ENCODE data around the gene IL17REL. TPM values are rescaled to one million over a fixed set of nuclear protein-coding genes. Genes with fewer than 3 reads are reported as not detected.

The IL17REL gene
- total RNA-seq (2021; fragmentation: NEBNext Ultra II Directional; extraction: Animal tissue kit (Norgen Biotek cat#: 25700)): not detected
- long read RNA-seq: 0 reads

DNA sequence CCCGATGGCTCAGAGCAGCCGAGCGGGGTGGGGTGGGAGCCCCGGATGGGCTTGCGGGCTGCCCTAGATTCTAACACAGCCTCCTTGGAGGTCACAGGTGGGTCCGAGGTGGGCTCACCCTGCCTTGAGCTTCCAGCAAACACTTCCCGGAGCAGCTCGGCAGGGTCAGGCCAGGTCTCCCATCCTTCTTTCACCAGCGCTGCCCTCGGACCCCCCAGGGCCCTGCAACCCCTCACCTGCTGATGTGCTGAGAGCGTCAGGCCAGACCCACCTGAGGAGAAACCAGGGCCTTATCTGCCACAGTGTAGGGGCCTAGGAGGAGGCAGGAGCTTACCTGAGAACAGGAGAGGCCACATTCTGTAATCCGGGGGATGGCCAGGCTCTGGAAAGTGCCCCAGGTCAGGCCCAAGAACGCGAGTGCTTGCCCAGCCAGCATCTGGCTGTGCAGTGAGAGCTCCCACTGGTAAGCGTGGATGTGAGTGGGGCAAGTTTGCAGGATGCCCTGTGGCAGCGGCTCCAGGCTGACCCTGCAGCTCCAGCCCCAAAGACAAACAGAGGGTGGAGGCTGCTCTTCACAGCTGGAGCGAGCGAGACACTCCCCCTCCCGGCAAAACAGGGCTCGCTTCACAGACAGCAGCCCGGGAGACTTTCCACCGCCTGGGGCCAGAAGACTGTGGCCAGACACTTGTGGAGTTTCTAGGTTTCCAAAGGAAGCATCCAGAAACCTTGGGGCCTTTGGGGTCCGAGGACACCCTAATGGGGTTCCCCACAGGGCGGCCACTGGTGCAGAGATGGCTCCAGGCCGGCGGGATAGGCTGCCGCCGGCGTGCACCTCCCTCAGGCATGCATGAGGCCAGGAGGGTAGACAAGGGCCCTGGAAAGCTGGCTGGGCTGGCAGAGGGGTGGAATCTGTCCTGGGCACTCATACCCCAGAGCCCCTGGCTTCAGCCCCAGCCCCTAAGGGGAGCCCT lies at the start of gene IL17REL:
Gene IL17REL (minus strand): TSS at position 555 of the 971 bp plus-strand sequence. CDS start 119 bp downstream, at position 436.
- Mint-ChIP-seq H3K4me1 (ENCODE audit: low read depth) (no peaks in the 10 kb centered on the region), H3K4me3 (no peak within 1 kb of the TSS), H3K36me3 (ENCODE audit: low read depth) (no peaks in the 10 kb centered on the region), H3K9me3 (no peaks in the 10 kb centered on the region), H3K27ac (no peak within 1 kb of the TSS), H3K27me3 (ENCODE audit: insufficient read depth) (peaks cover 20% of the 10 kb centered on the region)
- TF ChIP-seq, protein P1, sequence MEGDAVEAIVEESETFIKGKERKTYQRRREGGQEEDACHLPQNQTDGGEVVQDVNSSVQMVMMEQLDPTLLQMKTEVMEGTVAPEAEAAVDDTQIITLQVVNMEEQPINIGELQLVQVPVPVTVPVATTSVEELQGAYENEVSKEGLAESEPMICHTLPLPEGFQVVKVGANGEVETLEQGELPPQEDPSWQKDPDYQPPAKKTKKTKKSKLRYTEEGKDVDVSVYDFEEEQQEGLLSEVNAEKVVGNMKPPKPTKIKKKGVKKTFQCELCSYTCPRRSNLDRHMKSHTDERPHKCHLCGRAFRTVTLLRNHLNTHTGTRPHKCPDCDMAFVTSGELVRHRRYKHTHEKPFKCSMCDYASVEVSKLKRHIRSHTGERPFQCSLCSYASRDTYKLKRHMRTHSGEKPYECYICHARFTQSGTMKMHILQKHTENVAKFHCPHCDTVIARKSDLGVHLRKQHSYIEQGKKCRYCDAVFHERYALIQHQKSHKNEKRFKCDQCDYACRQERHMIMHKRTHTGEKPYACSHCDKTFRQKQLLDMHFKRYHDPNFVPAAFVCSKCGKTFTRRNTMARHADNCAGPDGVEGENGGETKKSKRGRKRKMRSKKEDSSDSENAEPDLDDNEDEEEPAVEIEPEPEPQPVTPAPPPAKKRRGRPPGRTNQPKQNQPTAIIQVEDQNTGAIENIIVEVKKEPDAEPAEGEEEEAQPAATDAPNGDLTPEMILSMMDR (IDR thresholded peaks at IDR 0.05): no peak; the same call in 1 of the 2 replicates
- DNase-seq: peak; percentile 6

GRCh38 chr22:50061824-50062355 lies 49.3 kb upstream of the IL17REL start:
- Mint-ChIP-seq H3K27ac (no peak overlapping the region), H3K27me3 (ENCODE audit: insufficient read depth) (peaks cover 34% of the 10 kb centered on the region), H3K4me3 (no peak overlapping the region), H3K9me3 (no peaks in the 10 kb centered on the region), H3K4me1 (ENCODE audit: low read depth) (peaks cover 7% of the 10 kb centered on the region; the same call in 1 of the 2 replicates), H3K36me3 (ENCODE audit: low read depth) (no peaks in the 10 kb centered on the region)
- no peak for DNase-seq
- TF ChIP-seq, protein P1 (IDR thresholded peaks at IDR 0.05): no peak

DNA sequence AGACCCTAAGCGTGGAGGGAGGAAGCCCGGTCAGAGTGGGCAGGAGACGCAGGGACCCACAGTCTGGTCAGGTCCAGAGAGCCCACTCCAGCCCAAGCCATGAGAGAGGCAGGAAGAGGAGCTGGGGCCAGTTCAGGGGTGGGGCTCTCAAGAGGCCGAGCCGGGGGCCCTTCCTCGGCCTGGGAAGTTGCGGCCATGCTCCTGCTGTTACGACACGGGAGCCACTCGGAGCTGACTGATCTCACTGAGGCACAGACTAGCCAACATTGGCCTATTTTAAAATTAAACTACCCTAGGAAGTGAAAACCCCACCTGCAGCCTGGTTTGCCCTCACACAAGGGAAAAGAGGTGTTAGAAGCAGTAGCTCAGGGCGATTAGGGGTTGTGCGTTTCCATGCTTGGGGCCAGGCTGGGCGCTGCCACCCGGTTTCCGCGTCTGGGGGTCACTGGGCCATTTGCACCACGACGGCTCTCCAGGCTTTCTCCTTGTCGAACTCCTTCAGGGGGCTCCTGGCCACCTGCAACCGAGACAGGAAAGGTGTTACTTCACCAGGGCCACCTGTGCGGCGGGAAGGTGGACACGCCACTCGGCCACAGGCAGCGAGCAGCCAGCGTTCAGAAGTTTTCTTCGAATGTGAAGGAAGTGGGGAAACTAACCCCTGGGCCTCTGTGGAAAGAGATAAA lies 48.7 kb upstream of the IL17REL start:
- H3K9me3 Mint-ChIP-seq: no peaks in the 10 kb centered on the region
- no peak for DNase-seq
- TF ChIP-seq, protein P1 (IDR thresholded peaks at IDR 0.05): no peak
- peaks cover 37% of the 10 kb centered on the region for H3K27me3 Mint-ChIP-seq (ENCODE audit: insufficient read depth)
- no peaks in the 10 kb centered on the region for H3K36me3 Mint-ChIP-seq (ENCODE audit: low read depth)
- H3K4me3 Mint-ChIP-seq: no peak overlapping the region
- H3K4me1 Mint-ChIP-seq (ENCODE audit: low read depth): peaks cover 7% of the 10 kb centered on the region; the same call in 1 of the 2 replicates
- H3K27ac Mint-ChIP-seq: no peak overlapping the region

GRCh38 chr22:50060441-50061140 lies 48.0 kb upstream of the IL17REL start:
- peaks cover 7% of the 10 kb centered on the region; the same call in 1 of the 2 replicates for H3K4me1 Mint-ChIP-seq (ENCODE audit: low read depth)
- no peak overlapping the region for H3K4me3 Mint-ChIP-seq
- TF ChIP-seq, protein P1 (IDR thresholded peaks at IDR 0.05): no peak
- H3K9me3 Mint-ChIP-seq: no peaks in the 10 kb centered on the region
- peaks cover 36% of the 10 kb centered on the region for H3K27me3 Mint-ChIP-seq (ENCODE audit: insufficient read depth)
- H3K27ac Mint-ChIP-seq: no peak overlapping the region
- DNase-seq: no peak
- no peaks in the 10 kb centered on the region for H3K36me3 Mint-ChIP-seq (ENCODE audit: low read depth)

DNA sequence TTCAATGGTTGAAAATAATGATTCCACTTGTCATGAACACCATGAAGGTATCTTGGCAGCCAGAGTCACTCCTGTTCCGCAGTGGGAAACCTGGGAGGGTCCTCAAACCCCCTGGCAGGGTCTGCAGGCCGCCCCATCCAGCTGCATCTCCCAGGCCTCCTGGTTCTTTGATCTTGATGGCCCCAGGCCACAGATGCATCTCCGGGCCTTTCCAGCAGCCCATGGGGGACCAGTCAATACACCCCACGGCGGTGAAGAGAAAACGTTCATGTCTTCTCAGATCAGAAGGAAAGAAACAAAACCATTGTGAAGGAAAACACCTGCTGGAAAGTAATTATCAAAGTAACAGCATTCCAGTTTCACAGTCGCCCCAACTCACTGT lies 47.3 kb upstream of the IL17REL start:
- Mint-ChIP-seq H3K4me3 (no peak overlapping the region), H3K27ac (no peak overlapping the region)
- TF ChIP-seq, protein P1 (IDR thresholded peaks at IDR 0.05): no peak

More for the DNA sequence above, 47.3 kb upstream of the IL17REL start:
- no peaks in the 10 kb centered on the region for H3K9me3 Mint-ChIP-seq
- H3K36me3 Mint-ChIP-seq (ENCODE audit: low read depth): no peaks in the 10 kb centered on the region
- DNase-seq: no peak
- peaks cover 38% of the 10 kb centered on the region for H3K27me3 Mint-ChIP-seq (ENCODE audit: insufficient read depth)
- peaks cover 7% of the 10 kb centered on the region; the same call in 1 of the 2 replicates for H3K4me1 Mint-ChIP-seq (ENCODE audit: low read depth)

Measured in HFFc6 (cell line).